Stimulated activated CD8-positive, alpha-beta memory T cell treated with anti-CD3 and anti-CD28 coated beads, Interleukin-15, amount 100 ng/mL, for 24 hours (primary cell): ENCODE data around the gene RNF113B.

Source experiments
- DNase-seq: peaks from one replicate; pipeline ENCODE4 v3.0.0-alpha.2; 2020; ENCODE audit warnings: low read depth

Gene RNF113B

DNA sequence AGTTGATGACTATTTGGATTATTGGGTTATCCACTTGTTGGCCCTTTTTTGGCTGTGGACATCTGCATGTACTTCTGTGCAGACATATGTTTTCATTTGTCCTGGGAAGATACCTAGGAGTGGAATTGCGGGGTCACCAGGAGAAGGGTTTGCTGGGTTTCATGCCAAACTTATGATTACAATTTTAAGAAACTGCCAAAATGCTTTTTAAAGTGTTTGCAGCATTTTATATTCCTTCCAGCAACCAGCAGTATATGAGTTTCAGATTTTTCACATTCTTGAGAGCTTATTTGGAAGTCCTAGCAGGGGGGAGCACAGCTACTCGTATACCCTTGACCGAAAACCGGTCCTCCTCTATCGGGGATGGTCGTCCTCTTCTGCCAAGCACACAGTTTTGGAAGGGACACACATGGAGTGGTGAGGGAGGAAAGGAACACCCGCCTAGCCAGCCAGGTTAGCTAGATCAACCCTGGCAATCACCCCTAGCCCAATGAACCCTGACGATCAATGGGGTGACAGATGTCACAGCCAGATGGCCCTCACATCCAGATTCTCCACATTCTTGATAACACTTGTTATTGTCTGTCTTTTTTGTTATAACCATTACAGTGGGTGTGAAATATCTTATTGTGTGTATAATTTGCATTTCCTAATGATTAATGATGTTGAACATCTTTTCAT, 26.7 kb upstream of the RNF113B start:
- no peak for DNase-seq

DNA sequence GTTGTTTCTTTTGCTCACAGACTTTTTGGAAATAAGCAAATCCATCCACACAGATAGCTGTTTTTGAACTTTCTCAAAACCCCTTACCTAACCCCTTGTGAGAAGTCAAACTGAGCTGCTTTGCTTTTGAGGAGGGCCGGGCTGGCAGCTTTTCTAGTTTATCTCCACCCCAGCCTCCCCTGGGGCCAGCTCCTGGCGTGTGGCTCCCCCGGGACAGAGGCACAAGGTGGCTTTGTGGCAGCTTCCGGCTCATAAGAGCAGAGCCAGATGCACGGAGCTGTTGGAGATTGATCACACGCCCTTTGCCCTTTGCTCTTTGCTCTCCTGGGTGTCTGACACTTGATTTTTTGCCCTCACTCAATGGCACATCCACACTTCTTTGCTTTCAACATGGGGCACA, 24.9 kb upstream of the RNF113B start:
- no peak for DNase-seq

DNA sequence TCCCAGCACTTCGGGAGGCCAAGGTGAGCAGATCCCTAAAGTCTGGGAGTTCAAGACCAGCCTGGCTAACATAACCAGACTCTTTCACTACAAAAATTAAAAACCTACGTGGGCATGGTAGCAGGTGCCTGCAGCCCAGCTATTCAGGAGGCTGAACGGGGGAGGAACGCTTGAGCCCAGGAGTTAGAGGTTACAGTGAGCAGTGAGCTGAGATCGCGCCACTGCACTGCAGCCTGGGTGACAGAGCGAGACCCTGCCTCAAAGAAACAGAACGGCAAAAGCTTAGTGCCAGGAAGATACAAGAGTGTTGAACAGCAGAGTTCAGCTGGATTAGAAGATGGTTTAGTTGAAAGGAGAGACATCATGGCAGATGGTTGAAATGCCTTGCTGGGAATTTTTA, 24.1 kb upstream of the RNF113B start:
- DNase-seq: no peak

DNA sequence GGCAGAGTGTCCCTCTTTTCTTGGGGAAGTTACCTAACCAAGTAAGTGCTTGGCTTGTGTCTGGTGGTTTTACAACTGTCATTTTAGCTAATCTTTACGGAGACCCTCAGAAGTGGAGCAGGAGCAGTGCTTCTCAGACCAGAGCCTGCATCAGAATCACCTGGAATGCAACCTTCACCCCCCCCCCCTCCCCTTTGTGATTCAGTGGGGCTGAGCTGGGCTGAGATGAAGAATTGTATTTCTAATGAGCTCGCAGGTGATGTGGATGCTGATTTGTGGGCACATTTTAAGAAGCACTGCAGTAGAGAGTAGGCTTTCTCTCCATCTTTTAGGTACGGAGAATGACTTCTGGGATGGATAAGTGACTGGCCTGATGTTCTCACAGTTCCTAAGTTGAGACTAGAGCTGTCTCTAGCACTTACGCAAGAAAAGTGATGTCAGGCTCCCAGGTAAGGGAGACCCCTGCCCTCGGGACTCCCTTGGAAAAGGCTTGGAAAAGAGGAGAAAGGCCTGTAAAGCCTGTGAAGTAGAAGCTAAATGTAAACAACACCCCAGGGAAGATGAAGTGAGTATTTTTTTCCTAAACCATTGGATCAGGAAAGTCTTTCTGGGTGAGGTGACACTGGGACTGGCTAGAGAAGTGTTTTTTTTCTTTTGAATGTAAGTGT, 23.3 kb upstream of the RNF113B start:
- no peak for DNase-seq

DNA sequence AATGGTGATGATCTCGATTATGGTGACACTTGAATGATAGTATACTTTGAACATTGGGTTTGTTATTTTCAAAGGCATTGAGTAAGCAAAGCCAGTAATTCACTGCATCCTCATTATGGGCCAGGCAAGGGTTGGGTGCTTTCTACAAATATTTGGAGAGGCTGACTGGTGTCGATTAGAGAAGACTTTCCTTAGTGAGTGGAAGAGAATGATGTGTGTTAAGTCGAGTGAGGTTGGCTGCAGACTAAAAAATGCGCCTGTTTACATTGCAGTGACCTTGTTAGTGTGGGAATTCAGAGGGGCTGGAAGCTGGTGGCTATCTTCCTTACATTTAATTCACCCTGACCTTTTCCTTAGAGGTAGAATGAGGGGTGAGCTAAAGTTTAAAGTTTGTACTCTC, 22.4 kb upstream of the RNF113B start:
- DNase-seq: no peak

DNA sequence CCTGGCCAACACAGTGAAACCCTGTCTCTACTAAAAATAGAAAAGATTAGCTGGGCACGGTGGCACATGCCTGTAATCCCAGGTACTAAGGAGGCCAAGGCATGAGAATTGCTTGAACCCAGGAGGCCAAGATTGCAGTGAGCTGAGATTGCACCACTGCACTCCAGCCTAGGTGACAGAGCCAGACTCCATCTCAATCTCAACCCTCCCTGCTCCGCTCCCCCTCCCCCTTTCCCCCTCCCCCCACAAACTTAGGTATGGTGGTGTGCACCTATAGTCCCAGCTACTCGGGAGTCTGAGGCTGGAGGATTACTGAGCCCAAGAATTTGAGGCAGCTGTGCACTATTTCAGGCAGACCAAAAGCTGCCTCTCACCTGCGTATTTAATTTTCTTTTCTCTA, 21.6 kb upstream of the RNF113B start:
- DNase-seq: no peak

DNA sequence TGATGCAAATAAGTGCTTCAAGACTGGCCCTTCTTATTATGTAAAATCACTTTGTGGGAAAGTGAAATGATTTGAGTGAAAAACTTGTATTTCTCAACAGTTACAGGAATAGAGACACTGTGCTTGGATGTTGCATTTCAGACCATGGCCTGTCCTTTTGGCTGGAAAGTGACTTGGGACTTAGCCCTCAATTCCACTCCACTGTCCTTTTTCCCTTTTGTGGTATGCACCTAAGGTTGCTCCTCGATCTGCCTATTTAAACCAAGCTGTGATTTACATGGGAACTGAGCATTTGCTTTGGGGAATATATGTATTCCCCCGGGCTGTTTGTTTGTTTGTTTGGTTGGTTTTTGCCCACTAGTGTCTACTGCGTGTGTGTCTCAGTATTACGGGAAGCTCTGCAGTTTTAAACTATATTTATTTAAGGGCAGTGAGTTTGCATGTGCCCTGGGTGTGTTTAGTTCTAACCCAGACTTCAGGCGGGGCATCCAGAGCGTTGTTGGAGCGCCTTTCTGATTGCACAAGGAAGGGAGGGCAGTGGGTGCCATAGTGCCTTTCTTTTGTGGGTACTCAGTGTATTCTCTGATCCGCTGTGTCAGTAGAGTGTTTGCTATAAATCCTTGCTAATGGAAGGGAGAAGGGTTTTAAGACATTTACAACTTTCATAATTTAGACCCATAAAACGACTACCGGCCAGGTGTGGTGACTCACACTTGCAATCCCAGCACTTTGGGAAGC, 18.2 kb upstream of the RNF113B start:
- DNase-seq: no peak

DNA sequence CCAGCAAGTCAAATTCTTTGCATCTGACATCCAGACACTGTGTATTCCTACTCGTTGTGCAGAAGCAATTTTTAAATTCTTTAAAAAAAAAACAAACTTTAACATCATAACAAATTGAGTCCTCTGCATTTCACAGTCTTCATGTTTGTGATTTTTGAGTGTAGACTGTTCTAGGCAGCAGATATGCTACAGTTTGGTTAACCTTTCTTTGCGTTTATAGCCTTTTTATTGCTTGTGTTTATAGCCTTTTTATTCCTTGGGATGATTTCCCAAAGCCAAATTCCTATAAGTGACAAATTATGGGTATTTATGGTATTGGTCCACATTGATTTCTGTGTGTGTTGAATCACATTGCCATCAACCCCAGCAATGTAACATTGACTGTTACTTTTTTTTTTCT, 14.9 kb upstream of the RNF113B start:
- no peak for DNase-seq

DNA sequence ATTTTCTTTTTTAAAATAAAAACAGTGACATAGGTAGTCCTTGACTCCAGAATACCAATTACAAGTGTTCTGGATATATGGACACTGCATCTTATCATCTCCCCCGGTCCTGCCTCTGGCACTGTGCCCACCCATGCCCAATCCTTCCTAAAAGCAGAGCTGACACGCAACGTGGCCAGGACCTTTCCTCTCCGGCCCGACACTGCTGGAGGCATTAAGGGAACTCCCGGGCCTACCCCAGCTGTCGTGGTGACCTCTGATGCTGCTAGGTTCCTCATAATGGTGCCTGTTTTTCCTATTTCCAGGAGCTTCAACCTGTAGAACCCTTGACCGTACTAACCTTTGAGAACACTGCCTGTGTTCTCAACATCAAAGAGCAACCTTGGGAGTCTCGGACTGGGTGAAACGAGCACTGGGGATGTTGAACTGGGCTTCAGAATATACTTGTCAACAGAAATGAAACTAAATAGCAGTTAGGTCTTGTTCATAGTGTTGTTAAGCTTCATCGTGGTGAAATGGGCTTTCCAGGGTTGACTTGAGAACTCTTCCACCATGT, 13.9 kb upstream of the RNF113B start:
- no peak for DNase-seq

DNA sequence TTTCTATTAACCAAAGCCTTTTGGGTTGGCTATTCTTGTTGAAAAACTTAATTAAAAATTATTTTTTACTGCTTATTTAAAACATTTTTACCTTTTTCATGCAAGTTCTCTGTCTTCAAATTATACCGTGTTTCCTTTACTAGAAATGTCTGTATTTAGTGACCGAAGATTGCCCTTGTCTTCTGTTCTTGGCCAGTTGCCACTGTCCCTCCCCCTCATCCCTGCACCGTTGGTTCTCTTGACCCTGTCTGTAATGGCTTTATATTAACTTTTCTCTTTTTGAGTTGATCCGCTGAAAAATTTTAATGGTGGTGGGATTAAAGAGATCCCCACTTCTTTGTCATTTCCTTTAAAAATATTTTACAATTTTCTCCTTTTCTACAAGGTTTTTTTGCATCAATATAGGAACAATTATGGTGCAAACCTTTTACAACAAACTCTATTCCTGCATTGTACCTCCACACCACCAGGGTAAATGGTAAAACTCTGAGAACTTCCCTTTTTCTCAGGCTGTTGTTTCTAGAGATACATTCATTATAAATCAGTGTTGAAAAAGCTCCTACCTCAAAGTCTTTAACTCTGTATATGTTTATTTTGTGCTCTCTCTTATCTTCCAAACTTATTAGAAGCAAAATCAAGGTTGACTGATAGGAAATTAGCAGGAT, 12.9 kb upstream of the RNF113B start:
- no peak for DNase-seq

DNA sequence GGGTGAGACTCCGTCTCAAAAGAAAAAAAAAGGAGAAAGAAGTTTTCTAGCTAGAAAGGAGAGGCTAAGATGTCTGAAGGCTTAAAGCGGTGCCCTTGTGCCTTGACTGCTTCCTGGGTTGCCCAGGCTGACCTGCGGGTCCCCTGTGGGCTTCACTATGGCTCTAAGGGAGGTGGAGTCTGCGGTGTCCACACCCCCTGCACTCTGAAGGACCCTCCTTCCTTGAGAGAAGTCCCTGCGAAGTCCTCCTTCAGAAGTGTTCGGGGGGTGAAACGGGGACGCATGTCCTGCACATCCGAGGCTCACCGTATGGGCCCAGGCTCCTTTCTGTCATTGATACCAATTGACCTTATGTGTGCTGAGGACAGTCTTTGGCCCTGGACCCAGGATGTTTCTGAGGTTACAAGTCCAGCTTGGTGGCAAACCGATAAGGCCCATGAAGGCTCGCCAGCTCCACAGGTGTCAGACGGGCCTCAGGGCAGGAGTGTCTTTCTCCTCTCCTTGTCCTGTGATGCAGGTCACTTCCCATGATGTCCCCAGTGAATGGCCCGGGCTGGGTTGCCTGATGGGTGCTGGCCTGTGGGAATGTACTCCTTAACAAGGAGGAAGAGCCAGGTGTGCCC, 11.6 kb upstream of the RNF113B start:
- no peak for DNase-seq

DNA sequence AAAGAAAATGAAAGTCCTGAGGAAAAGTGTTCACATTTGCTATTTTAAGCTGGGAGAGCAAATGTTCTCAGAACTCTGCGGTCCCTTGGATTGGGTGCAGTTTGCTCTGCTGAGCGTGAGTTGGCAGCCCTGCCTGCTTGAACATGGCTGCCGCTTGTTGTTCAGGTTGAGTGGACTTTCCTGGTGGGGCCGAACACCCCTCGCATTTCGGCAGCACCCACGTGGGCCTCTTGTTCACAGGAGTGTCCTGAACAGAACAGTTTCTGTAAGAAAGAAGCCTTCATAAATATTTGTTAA, 10.8 kb upstream of the RNF113B start:
- DNase-seq: no peak

DNA sequence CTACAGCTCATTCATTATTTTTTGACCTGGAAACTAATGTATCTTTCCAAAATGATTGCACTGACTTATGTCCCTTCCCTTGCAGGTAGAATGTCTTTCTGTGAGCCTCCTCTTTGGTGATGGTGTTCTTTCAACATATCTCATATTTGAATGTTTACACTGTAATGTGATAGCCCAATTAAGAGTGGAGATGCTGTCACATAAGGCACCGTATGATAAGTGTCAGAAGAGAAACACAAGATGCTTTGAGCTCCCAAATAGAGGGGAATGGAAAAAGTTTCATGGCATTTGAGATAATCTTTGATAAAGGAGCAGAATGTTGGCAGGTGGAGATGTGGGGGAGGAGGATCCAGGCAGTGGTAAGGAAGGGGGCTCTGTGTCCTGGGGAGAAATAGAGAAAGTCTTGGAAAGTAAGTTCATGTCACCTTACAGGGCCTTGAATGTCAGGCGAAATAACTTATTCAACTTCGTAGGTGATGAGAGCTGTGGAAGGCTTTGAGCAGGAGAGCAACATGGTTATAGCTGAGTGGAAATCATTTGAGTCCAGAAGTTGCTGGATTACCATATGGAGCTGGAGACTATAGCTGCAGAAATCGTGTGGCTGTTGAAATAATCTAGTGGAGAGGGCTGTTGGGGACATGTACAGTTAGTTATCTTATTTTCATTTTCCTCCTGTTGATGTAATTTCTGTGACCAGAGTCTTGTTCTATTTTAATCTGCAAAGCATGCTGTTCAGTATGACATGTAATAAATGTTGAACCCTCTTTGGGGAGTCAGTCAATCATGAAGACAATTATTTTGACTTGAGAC, 10.3 kb upstream of the RNF113B start:
- DNase-seq: no peak

DNA sequence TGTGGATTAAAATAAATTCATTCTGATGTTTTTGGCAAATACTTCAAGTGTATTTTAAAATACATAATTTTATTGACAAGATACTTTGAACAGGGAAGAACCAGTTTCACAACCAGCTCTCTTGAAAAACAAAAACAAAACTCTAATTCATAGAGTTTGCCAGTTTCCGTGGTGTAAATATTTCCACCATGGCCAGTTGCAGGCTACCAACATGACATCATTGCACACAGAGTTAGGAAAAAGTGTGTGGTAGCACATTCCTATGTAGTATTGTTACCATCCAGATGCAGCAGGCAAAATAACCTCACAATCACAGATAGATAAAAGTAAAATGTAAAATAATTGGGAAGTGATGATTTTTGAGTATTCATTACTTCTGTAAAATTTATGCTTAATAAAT, 7.7 kb upstream of the RNF113B start:
- no peak for DNase-seq

DNA sequence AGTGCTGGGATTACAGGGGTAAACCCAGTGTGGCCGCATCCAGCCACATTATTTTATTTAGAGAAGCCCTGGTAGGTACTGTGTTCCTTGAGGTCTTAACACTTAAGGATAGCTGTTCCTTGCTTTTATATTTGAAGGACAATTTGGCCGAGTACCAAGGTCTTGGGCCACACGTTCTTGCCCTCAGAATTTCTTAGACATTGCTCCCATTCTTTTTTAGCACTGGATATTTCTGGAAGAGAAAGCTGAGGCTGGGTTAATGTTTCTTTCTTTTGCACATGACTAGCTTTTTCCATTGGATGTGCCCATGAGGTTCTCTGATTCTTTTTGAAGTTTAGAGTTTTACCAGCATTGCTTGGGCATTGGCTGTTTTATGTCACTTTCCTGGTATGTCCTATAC, 5.5 kb upstream of the RNF113B start:
- DNase-seq: no peak

DNA sequence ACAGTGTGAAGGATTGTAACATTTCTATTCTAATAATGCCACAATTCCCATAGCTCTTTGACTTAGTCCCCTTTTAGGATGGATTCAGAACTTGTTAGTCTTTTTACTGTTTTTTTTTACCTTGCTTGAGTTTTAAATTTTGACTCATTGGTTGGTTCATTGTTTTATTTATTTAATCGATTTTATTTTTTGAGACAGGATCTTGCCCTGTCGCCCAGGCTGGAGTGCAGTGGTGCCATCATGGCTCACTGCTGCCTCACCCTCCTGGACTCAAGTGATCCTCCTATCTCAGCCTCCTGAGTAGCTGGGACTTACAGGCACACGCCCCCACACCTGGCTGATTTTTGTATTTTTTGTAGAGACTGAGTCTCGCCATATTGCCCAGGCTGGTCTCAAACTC, 5.1 kb upstream of the RNF113B start:
- DNase-seq: no peak

DNA sequence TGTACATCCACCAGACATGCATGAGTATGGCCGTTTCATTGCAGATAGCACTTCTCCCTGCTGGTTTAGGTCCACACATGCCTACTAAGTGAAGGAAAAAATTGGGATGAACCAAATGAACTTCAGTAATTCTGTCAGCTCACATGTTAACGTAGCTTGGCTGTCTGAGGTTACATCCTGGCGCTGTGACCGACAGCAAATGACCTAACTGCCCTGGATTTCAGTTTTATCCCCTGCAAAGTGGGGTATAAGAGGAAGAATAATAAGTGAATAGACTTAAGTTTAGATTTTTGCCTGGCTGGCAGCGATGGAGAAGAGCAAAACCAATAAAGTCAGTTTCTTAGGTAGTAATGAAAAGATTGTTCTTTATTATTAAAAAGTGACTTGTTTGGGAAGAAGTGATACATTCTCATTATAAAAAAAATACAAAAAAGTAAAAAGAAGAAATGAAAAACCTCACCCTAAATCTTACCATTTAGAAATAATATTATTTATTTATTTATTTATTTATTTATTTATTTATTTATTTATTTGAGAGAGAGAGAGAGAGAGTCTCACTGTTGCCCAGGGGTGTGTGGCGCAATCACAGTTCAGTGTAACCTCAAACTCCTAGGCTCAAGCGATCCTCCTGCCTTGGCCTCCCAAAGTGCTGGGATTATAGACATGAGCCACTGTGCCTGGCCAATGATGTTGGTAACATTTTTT, 4.2 kb upstream of the RNF113B start:
- no peak for DNase-seq

DNA sequence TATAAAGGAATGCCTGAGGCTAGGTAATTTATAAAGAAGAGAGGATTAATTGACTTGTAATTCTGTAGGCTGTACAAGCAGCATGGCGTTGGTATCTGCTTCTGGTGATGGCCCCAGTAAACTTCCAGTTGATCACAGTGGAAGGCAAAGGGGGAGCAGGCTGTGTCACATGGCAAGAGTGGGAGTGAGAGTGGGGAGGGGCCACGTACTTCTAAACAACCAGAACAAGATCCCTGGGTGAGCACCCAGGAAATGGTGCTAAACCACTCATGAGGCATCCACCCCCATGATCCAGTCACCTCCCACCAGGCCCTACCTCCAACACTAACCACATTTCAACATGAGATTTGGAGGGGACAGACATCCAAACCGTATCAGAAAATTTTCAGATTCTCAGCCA, 3.0 kb upstream of the RNF113B start:
- DNase-seq: no peak

DNA sequence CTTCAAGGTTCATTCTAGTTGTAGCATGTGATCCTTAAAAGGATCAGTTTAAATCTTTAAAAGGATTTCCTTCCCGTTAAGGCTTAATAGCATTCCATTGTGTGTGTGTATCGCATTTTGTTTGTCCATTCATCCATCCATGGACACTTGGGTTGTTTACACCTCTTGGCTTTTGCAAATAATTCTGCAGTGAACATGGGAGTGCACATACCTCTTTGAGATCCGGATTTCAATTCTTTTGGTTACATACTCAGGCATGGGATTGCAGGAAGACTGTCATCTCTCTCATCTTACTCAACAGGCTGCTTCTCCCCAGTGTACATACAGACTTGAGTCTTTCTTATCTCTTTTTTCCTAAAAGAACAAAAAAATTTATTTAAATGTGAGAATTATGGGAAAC, 1.2 kb downstream of the RNF113B start:
- no peak for DNase-seq

DNA sequence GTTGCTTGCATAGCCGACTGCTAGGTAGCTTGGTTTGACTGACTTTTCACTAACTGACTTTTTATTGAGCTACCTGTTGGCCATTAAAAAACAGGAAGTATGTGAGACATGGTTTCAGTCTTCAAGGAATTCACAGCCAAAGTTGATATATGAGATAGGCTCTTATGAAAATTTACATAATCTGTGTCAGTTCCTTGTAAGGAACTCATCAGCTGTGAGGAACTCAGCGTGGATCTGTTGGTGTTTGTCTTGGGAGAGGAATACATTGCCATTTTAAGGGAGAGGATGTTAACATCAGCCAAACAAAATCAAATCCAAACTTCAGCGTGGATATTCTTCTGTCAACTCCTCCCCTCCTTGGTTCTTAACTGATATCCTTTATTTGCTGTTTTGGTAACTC, 2.0 kb downstream of the RNF113B start:
- DNase-seq: no peak

DNA sequence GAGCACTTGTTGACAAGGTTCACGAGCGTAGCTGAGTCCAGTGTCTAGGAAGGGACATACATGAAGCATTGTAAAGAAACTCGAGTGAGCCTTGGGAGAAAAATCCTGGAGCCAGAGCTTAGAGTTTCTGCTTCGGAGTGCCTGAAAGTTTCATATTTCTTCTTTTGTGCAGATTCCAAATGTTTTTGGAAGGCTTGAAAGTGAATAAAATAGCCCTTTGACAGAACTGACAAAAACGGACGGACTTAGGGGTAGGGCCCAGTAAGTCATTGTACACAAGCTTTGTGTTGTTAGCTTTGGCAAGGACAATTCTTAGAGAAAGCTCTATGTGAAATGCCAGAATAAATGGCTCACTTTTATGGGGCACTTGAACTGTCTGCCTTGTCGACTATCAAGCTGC, 2.8 kb downstream of the RNF113B start:
- no peak for DNase-seq
